WI38 (cell line): ENCODE measurements around the gene HECW1.
"Not testable (repeated sequence)": the region's sequence is repeated elsewhere in the genome, so short reads cannot be mapped to it uniquely, and the experiment has no call there.

ENCODE experiments used
- H3K4me3 ChIP-seq: 2 replicates; pipeline ENCODE4 v1.5.1; 2011; ENCODE audit warnings: low read depth, mild to moderate bottlenecking, control low read depth, low read length
- CTCF ChIP-seq: IDR thresholded peaks from 2 replicates; pipeline ENCODE4 v1.5.1; 2012; ENCODE audit warnings: low read depth, mild to moderate bottlenecking, control low read depth, low read length

The HECW1 gene

GRCh38 chr7:43119371-43120075, 7.1 kb downstream of the HECW1 start:
- peak overlapping the region; percentile 13; the same call in 1 of the 2 replicates for H3K4me3 ChIP-seq
- TF ChIP-seq CTCF, result no peak

- no peak for TF ChIP-seq CTCF
- no peak overlapping the region for H3K4me3 ChIP-seq
These were observed 9.5 kb downstream of the HECW1 start for GRCh38 chr7:43121973-43122372.

- no peak for TF ChIP-seq CTCF
- H3K4me3 ChIP-seq, result no peak overlapping the region
These were observed 11.0 kb downstream of the HECW1 start for GRCh38 chr7:43123457-43123856.

GRCh38 chr7:43124388-43124787, 11.9 kb downstream of the HECW1 start:
- no peak overlapping the region for H3K4me3 ChIP-seq
- TF ChIP-seq CTCF, result no peak

- TF ChIP-seq CTCF, result no peak
- H3K4me3 ChIP-seq, result no peak overlapping the region
These were observed 17.9 kb downstream of the HECW1 start for GRCh38 chr7:43130347-43130746.

GRCh38 chr7:43135129-43135528, 22.7 kb downstream of the HECW1 start:
- no peak for TF ChIP-seq CTCF
- H3K4me3 ChIP-seq, result no peak overlapping the region

GRCh38 chr7:43136064-43136463, 23.6 kb downstream of the HECW1 start:
- H3K4me3 ChIP-seq, result no peak overlapping the region
- no peak for TF ChIP-seq CTCF

- not testable (repeated sequence) for H3K4me3 ChIP-seq
These were observed 24.8 kb downstream of the HECW1 start for GRCh38 chr7:43137121-43137744.
